ENCODE results near the gene CRMP1.

Gene CRMP1

DNA sequence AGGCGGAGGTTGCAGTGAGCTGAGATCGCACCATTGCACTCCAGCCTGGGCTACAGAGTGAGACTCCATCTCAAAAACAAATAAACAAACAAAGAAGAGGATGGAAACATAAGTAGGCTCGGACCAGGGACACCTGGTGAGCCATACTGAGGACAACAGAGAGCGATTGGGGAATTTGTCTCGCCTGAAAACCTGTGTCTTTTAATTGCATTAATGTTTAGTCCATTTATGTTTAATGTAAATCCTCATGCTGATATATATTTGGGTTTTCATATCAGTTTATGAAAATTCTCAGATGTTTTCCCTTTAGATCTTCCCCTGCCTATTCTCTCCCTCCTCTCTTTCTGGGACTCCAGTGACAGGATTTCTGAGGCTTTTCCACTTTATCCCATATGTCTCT is 97.3 kb downstream of the CRMP1 start:
- DNase-seq (ENCODE audit: low read depth): no peak

DNA sequence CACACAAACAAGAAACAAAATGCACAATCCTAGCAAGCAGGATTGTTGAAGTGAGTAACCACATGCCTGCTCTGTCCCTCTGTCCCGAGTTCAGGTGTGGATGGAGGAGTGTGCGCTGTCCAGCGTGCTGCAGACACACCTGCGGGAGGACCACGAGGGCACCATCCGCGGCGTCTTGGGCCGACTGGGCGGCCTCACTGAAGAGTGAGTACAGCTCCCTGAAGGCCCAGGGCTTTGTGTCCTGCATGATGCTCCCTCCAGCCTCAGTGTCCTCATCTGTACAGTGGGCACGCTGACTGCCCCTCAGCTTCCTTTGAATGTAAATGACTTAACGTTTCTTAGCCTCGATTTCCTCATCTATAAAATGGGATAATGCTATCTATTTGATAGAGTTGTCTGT is 99.4 kb downstream of the CRMP1 start:
- no peak for DNase-seq (ENCODE audit: low read depth)

DNA sequence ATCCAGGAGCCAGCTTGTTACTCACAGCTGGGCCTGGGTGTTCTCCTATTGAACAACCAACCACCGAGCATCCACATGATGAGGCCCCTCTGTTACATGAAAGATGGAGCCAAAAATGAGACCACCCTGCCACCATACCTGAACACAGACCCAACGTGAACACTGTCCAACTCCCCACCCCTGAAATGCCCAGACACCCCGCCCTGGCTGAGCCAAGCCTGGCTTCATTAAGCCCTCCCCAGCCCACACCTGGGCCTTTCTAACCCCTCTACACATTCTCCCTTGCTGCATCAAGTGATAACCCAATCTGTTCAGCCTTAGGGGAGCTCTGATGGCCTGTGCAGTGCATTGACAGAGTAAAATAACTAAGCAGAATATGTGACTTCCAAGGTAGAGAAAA is 101.2 kb downstream of the CRMP1 start:
- DNase-seq (ENCODE audit: low read depth): no peak

DNA sequence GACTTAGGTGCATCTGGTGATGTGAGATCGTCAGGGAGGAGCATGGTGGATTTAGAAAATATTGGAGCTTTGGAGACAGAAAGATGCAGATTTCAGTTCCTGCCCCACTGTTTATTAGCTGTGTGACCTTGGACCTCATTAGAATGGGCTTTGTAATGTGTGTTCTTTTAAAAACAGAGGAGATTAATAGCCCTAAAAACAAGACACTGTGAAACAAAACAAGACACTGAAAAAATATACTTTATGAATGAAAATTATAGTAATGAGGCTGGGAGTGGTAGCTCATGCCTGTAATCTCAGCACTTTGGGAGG is 102.4 kb downstream of the CRMP1 start:
- DNase-seq (ENCODE audit: low read depth): no peak

DNA sequence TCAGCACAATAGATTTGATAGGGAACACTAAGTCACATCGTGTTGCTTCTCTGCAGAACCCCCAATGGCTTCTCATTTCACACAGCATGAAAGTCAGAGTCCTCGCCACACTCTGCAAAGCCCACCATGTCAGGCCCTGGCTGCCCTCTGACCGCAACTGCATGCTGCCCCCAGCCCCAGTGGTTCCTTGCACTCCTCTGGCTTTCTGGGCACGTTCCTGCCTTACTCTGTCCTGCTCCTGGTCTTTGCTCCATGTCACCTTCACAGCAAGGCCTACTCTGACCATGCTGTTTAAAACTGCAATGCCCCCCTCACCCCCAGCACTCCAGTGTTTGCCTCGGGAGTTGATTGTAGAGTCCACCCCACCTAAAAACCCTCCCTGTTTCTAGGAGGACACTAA is 103.7 kb downstream of the CRMP1 start:
- no peak for DNase-seq (ENCODE audit: low read depth)

DNA sequence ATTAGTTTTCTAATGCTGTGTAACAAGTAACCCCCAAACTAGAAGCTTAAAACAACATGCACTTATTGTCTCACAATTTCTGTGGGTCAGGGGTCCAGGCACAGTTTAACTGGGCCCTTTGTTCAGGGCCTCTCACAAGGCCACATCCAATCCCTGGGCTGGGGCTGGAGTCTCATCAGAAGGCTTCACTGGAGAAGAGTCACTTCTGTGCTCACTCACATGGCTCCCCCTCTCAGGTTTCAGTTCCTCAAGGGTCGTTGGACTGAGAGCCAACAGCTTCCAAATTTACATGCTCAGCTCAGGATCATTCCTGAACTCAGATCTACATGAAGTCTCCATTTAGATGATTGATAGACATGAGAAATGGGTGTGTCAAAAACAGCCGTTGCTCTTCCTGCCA is 104.7 kb downstream of the CRMP1 start:
- DNase-seq (ENCODE audit: low read depth): no peak

DNA sequence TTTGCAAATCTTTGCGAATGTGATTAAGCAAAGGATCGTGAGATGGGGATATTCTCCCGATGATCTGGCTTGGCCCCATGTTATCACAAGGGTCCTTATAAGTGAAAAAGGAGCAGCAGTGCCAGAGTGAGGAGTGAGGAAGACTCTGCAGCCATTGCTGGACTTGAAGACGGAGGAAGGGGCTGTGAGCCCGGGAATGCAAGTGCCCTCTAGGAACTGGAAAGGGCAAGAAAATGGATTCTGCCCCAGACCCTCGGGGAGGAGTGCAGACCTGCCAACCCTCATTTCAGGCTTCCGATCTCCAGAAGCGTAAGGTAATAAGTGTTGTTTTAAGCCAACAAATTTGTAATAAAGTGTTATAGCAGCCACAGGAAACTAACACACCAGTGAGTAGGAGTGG is 105.6 kb downstream of the CRMP1 start:
- no peak for DNase-seq (ENCODE audit: low read depth)

DNA sequence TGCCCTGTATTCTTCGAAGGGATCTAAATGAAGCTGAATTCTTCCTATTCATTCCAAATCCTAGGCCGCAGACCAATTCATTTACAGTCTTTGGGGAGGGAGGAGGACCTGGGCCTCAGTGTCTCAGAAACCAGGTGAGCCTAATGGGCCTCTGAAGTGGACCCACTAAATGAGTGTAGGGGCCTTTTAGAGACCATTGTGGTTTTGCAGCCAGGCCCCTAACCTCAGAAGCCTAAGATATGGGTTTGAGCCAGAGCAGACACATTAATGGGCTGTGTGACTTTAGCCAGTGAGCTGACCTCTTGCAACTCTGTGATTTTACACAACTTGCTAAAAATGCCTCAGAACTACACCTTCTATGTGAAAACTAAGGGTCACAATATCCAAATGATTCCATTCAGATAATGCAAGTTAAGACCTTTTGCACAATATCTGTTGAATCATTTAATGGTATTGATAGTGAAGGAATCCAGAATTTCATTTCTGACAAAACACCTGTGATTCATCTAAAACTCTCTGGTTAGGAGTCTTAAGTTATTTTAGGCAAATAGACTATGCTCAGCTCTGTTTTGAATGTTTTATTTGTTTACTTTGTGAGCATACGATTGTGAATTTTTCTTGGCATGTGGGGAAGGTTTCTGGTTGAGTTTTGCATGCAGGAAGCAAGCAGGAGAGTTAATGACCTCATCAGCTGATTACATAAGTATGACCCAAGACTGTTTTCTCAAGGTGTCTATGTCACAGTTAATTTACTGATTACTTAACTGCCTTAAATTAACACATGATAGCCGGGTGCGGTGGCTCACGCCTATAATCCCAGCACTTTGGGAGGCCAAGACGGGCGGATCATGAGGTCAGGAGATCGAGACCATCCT is 106.8 kb downstream of the CRMP1 start:
- DNase-seq (ENCODE audit: low read depth): peak; percentile 57

DNA sequence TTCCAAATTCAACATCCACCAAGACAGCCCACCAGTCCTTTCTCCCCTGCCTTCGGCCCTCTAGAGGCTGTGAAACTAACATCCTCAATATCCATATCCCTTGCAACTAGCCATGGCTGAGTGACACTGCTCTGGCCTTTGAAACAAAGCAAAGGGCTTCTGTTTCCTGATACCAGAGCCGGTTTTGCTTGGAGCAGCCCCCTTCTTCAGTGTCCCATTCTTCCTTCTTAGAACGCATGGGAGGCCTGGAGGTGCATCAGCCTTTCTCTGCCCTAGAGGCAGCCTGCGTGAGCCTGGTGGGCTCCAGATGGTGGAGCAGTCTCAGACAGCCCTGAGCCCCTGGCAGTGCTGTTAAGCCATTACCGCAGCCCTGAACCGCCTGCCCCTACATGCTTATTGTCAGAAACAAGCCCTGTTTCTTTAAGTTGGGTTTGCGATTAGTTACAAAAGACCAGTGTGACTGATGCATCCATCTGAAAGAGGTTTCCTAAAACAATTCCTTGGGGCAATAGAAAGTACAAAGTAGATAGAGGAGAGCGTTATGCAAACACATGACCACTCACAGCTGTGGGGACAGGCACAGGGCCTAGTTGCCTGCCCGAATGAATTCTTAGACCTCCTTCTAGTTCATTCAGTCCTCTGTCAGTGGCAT is 107.8 kb downstream of the CRMP1 start:
- DNase-seq (ENCODE audit: low read depth): no peak

DNA sequence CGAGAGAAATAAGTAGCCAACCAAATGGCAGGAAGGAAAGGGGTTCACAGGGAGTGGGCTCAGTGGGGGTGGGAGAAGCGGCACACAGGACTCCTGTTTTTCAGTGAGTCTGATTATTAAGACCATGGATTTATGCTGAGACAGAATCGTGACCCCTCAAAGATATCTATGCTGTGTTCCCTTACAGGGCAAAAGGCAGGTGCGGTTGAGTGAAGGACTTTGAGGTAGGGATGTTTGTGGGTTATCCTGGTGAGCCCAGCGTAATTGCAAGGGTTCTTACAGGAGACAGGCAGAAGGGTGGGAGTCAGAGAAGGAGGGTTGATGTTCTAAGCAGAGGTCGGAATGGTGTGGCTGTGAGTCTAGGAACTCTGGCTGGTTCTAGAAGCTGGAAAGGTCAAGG is 108.9 kb downstream of the CRMP1 start:
- DNase-seq (ENCODE audit: low read depth): no peak

DNA sequence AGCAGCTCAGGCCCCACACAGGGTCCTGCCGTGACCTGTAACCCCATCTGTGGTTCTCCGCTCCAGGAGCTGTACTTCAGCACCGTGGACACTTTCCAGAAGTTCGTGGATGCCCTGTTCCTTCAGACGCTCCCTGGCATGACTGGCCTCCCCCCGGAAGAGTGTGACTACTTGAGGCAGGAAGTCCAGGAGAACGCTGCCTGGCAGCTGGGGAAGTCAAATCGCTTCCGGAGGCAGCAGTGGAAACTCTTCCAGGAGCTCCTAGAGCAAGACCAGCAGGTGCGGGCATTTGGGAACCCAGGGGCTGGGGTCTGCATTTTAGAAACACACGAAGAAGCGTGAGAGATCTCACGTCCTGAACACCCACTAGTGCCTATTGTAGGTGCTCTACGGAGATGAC is 109.4 kb downstream of the CRMP1 start:
- DNase-seq (ENCODE audit: low read depth): no peak

DNA sequence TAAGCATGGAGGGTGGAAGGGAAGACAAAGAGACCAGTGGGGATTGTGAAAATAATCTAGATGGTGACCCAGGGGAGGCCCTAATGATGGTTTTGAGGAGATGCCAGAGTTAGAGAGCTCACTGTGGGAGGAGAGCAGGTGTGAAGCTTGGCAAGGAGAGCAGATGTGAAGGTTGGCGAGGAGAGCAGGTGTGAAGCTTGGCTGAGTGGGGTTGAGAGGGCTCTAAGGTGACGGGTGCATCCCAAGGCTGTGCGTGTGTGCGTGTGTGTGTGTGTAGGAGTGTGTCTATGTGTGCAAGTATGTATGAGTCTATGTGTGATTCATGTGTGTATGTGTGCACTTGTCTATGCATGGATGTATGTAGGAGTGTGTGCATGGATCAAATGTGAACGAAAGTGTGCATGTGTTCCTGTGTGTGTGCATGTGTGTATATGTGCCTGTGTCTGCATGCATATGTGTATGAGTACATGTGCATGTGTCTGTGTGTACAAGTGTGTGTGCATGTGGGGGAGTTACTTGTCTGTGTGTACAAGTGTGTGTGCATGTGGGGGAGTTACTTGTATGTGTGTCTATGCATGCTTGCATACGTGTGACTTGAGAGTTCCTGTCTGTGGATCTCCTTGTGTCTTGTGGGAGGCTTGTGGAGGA is 109.9 kb downstream of the CRMP1 start:
- DNase-seq (ENCODE audit: low read depth): no peak

DNA sequence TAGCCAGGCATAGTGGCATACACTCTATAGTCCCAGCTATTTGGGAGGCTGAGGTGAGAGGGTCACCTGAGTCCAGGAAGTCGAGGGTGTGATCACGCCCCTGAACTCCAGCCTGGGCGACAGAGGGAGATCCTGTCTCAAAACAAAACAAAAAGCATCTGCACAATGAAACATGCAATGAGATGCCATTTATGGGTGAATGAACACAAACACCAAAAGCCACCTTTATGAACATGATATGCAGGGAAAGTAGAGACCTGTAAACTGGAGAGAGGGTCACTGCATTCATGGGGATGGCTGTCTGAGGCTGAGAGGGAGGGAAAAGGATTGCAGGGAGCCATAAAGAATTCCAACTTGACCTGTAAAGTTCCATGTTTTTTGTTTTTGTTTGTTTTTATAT is 111.2 kb downstream of the CRMP1 start:
- no peak for DNase-seq (ENCODE audit: low read depth)

DNA sequence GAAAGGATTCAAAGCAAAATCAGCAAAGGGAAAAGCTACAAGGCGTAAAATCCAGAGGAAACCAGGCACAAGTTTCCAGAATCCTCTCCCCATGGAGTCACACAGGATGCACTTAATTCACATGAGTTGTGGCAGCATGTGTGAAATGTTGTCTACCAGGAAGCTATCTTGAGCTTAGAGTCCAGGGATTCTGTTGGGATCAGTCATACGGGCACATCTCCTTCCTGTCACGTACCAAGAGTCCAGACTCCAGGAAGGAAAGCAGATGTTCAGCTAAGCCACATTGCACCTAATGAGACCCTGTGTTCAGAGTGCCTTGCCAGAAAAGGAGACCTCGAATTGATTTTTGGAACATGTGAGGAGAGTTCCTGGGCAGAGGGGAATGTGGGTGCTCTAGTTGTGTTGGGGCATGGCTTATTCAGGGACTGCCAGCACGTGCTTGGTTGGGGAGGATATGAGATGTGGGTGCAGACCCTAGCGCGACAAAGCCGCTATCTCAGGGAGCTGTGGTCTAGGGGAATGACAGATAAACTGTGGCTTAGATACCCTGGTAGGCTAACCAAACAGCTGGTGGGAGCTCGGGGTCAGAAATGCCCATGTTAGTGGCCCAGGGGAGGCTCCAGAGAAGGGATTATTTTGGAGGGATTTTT is 111.9 kb downstream of the CRMP1 start:
- peak; percentile 88 for DNase-seq (ENCODE audit: low read depth)

DNA sequence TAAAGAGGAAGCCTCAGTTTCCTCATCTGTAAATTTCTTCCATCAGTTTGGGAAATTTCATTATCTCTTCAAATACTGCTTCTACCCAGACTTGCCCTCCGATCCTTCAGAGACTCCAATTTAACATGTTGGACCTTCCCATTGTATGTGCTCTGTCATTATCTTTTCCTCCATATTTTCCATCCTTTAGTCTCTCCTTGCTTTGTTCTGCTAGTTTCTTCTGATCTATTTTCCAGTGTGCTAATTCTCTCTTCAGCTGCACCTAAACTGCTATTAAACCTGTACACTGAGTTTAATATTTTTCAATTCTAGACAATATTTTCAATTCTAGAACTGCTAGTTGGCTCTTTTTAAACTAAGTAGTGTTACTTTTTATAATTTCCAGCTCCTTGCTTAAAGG is 116.4 kb downstream of the CRMP1 start:
- no peak for DNase-seq (ENCODE audit: low read depth)

DNA sequence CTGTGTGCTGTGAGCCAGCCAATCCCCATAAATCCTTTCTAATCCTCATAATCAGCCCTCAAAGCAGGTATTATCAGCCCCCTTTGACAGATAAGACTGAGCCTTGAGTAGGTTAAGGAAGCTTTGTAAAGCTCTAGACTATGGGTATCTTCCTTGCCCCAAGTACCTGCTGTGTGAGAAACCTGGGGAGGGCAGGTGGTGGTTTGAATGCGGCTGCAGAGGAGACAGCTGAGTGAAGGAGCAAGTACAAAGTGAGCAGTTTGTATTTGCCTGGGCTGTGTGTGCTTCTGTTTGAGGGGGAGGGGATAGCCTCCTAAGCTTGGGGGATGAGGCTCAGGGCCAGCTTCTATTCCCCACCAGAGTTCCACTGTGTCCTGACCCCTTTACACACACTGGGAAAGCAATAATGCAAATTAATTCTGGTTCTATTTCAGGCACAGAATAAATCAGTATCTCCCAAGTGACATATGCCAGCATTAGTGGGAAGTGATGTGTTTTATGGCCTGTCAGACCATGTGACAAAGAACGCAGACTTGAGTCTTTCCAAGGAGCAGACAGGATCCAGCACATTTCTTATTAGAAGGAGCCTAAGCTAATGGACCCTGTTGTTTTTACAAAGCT is 118.4 kb downstream of the CRMP1 start:
- DNase-seq (ENCODE audit: low read depth): no peak

DNA sequence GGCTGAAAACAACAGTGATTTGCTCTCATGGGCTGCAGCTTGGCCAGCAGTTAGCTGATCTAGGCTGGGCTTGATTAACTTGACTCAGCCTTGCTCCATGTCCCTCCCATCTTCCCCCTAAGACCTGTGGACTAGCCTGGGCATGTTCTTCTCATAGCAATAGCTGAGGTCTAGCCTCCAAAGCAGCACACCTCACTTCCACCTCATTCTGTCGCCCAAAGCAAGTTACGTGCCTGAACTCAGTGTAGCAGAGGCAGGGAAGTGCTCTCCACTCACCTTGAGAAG is 119.7 kb downstream of the CRMP1 start:
- DNase-seq (ENCODE audit: low read depth): no peak

DNA sequence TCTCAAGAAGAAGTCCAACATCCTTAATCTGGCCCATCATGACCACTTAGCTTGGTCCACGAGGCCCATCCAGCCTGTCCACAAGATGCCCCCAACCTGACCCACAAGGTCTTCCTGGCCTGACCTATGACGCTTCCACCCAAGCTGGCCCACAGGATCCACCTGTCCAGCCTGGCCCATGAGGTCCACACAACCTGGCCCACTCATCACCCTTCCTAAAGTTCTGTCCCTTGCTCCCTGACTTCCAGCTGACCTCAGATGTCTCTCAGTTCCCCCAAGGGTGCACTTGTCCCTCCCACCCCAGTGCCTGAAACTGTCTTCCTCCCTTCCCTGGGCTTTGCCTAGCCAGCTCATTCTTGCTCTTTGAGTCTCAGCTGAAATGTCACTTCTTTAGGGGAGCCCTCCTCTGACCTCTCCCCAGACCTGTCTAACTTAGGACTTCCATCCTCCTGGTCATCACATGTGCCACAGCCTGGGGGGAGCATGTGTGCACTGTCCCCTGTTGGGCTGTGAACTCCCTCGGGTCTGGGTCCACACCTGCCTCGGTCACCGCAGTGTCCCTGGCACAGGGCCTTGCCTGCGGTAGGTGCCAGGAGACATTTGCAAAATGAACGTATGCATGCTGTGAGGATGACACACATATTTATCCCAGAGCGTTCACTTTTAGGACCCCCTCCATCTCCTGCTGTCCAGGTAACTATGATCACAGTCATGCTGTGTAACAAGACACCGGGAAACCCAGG is 120.2 kb downstream of the CRMP1 start:
- no peak for DNase-seq (ENCODE audit: low read depth)
